ENCODE results near the gene ZNF202. TPM values are rescaled to one million over a fixed set of nuclear protein-coding genes. Genes with fewer than 3 reads are reported as not detected.

The ZNF202 gene
- total RNA-seq, 1 donor from 2014 or later = 7.8 TPM

DNA sequence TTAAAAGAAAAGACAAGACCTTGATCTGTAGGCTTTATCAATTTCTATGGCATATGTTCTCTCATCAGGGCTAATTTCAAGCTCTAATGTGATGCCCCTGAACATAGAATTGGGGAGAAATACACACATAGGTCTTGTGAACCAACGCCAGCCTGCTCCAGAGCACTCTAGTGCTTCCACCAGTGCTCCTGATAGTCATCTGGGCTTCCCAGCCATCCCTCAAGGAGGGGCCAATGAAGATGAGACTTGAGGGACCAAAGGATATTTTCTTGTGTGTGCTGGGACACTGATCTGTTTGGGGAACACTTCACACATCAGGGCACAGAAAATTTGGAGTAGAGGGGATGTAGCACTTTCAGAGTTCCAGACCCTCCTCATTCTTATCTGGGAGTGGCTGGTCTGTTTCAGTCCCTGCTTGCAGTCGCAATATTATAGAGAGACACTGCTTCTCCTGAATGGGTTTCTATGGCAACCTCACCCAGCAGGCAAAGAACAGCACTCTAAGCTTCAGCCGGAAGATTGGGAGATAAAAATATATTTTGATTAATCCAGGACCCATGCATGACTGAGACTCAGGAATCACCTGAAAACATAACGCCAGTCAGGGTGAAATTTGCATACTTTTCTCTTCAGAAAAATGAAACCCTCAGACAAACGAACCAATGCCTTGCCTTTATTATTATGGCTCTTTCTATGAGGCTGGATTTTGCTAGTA lies 58.6 kb downstream of the ZNF202 start:
- no peak for DNase-seq (ENCODE audit: low read depth)

DNA sequence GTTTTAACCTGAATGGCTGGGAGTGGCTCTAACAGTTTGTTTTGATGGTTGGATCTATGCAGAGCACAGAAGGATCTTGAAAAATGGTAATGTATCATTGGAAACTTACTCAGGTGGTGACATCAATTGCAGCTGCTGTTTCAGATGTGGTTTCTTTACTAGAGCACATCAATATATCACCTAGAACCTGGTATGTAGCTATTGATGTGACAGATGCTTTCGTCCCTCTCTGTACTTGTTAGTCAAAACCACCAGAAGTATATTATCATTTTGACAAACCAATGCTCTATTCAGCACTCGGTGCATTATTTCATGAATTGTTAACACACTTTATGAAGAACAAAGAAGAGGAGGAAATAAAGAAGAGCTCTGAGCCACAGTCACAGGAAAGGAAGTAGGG lies 60.4 kb downstream of the ZNF202 start:
- no peak for DNase-seq (ENCODE audit: low read depth)

DNA sequence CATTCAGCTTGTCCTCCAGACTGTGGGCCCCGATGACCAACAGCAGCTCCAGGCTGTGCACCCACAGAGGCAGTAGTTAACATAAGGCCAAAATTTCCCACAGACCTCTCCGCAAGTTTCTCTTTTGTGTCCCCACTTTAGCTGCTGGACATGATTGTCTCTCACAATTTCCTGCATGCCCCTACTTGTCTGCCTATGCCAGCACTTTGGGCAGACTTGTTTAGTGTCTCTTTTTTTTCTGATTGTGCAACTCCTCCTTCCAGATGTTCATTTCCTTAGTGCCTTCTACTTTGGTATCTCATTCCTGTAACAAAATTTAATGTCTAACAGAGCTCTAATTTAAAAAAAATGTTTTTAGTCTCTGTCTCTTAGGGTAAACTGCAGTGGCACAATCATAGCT lies 63.2 kb downstream of the ZNF202 start:
- no peak for DNase-seq (ENCODE audit: low read depth)

DNA sequence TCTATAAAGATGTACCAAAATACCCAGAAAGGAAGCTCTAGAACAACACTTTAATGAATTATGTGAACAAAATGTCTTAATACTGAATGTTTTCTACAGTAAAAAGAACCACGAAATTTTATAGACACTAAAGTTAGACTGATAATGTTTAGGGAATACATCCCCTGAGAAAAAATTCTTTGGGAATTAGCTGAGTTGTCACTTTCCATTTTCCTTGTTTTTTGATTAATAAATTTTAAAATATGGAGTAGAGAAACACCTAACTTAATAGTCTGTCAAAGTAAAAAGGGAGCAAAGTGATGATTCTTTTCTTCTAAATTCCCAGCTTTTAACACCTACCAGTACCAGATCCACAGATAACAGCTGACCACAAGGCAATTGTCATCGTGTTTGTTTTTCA lies 64.0 kb downstream of the ZNF202 start:
- no peak for DNase-seq (ENCODE audit: low read depth)

DNA sequence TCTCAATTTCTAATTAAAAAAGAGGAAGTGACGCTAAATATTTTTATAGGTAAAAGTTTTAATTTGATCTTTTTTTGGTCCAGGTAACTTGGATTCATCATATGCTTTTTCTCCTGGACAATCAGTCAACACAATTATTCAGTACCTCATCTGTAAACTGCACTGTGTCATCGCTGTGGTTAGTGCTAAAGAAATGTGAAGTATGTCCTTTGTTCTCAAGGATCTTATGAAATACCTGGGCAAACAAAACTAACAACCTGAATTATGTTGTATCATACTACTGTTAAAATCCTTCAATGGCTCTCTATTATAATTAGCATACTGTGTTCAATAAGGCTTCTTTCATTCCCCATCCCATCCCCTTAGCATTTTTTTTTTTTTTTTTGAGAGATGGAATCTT lies 67.2 kb downstream of the ZNF202 start:
- peak; percentile 6 for DNase-seq (ENCODE audit: low read depth)

Other genes starting within 250 kb of the ZNF202 start
- gene SCN3B, start 87.0 kb downstream of the ZNF202 start, total RNA-seq = 0.20 and 0.35 TPM in 2 replicates
- gene OR6X1, start 12.9 kb upstream of the ZNF202 start, total RNA-seq = not detected in 2 replicates
- gene OR6M1, start 64.7 kb upstream of the ZNF202 start, total RNA-seq = not detected in 2 replicates
- gene TMEM225, start 144.0 kb upstream of the ZNF202 start, total RNA-seq = not detected in 2 replicates
- not detected in 2 replicates for gene OR8D4, start 160.5 kb upstream of the ZNF202 start, total RNA-seq
- not detected in 2 replicates for gene OR4D5, start 198.0 kb upstream of the ZNF202 start, total RNA-seq
- gene OR6T1, start 202.2 kb upstream of the ZNF202 start, total RNA-seq = not detected in 2 replicates
- not detected in 2 replicates for gene OR10S1, start 236.1 kb upstream of the ZNF202 start, total RNA-seq